Measurements from ENCODE around the gene CCDC88C.

Gene CCDC88C

DNA sequence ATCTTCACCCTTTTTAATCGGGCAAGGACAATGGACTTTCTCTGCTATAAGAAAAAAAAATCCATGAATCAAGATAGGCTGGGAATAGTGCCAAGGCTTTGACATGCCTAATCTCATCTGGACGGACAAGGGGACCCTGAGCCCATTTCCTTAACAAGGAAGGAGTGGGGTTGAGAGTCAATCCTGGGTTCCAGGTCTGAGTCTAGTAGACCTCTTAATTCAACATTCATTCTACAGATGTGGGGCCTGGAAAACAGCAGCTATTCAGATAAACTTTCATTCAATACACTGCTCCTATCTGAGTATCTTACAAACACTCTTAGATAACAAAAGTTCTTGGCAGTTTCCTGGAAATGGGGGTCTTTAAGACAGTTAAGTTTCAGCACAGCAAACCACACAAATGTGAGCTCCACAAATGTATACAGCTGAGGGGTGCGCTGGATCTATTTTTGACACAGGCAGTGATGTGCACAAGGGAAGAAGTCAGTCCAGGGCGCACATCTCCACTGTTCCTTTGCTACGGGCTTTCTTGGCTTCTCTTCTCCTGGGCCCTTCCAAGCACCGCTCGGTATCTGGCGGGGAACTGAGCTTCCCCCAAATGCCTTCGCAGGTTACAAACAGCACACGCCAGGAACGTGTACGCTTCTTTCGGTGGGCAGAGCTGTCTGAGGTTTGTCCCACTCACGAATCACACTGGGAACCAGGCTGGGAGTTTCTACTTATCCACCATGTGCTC lies 90.9 kb downstream of the CCDC88C start:
- DNase-seq: no peak

DNA sequence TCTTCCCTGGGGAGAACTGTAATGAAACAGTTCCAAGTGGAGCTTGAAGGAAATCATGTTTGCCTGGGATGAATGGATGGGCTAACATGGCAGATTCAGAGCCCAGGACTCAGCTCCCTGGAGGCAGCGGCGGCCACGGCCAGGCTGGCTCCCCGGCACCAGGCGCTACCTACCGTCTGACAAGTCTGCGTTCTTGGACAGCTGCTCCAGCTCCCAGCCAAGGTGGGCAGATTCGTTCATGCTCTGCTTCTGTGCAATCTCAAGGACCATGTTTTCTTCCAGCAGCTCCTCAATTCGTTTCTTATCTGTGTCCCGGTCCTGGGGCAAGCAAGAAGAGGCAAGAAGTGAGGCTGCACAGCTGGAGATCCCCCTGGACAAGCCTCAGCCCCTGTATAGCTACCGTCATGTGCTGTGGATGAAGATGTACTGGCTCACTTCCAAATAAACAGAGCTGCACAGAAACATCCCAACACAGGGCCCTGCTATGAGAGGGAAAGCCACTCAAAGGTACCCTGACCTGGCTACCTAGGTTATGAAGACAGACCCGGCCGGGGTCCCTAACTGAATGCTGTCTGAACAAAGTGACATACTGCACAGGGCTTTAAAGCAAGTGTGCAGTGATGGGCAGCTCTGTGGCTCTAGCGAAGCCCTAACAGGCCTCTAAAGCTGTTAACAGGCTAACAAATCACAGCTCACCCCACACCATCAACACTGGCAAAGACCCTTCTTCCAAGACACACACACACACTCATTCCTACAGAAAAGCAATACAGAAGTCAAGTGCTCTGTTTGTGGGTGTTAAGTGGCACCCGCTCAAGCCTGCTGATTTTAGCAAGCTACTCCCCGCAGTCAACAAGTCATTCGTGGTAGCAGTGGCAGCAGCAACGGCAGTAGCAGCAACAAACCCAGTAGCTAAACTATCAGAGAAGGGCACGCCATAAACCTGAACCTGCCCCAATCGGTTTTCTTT lies 92.7 kb downstream of the CCDC88C start:
- no peak for DNase-seq

DNA sequence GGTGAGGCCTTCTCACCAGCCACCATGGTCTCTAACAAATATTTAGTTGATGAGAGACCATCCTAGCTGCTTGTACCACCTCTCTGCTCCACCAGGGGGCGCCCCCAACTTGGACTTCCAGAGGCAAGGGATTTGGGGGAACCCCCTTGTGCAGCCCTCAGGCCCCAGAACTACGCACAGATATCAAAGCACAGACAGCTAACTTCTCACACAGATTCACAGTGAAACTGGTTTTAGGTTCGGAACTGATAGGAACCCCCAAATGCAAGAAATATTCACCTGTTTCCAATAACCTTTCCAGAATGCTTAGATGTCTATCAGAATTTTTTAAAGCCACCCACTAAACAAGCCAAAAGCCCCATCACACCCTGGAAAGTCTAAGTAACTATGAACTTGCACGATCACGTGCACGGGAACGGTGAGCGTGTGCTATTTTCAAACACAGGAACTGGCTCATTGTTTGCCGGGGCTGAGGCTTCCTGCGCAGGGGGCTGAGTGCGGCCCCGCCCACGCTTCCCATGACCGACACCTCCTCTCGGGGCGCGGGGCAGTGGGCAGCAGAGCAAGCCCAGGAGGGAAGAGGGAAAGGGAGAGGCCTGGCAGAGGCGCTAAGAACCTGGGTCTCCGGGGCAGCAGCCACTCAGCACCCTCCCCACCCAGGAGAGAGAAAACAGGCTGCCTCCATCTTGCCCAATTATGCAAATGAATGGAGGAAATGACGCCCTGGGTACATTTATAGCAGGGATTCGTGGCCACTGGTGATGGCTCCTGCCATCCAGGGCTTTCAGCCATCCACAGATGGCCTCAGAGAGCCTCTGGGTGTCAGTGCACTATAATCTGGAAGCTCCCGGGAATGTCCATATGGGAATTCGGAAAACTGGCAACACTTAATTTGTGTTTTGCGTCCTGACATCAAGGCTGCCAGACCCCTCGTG lies 93.7 kb downstream of the CCDC88C start:
- peak; percentile 87 for DNase-seq

DNA sequence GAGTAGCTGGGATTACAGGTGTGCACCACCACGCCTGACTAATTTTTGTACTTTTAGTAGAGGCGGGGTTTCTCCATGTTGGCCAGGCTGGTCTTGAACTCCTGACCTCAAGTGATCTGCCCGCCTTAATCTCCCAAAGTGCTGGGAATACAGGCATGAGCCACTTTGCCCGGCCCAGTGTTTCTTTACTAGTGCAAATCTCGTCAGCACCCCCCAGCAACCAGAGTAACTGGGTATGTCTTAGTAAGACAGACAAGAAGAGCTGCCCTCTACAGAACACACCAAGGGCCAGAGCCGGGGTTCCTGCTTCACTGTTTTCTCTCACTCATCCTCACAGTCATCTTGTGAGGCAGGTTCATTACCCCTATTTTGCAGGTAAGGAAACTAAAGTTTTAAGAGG lies 94.6 kb downstream of the CCDC88C start:
- DNase-seq: no peak

DNA sequence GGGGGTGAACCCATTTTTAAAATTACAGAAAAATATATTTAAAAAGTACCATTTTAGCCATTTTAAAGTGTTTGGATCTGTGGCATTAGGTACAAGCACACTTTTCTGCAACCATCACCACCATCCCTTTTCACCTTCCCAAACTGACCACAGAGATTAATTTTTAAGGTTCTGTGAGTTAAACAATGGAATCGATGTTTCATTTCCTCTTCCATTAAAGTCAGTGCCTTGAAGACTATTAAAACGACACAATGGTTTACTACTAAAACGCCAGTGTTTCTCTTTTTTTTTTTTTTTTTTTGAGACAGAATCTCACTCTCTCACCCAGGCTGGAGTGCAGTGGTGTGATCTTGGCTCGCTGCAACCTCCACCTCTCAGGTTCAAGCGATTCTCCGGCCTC lies 95.0 kb downstream of the CCDC88C start:
- DNase-seq: no peak

DNA sequence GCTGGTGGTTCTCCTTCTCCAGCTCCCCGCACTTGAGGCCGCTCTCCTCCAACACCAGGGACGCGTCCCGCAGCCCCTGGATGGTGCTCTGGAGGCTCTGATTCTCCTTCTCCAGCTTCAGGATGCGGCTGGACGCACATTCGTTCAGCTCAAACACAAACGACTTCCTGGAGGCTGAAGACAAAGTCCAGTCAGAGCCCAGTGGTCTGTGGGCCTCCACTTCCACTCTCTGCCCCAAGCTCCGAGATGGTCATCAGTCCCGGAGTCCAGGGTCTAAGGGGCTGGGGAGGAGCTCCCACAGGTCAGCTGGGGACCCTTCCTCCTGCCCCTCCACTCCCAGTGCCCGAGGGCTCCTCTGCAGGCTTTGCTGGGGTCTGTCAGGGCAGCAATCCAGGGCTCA lies 96.5 kb downstream of the CCDC88C start:
- DNase-seq: no peak

DNA sequence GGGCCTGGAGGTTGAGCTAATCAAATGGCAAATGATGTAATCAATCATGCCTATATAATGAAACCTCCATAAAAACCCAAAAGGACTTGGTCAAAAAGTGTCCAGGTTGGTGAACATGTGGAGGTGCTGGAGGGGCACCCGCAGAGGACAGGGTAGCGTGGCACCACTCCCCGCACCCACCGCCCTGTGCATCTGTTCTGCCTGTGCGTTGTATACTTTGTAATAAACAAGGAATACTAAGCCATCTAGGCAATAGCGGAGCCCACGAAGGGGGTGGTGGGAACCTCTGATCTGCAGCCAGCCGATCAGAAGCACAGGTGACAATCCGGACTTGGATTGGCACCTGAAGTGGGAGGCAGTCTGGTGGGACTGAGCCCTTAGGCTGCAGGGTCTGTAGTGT lies 97.4 kb downstream of the CCDC88C start:
- no peak for DNase-seq

DNA sequence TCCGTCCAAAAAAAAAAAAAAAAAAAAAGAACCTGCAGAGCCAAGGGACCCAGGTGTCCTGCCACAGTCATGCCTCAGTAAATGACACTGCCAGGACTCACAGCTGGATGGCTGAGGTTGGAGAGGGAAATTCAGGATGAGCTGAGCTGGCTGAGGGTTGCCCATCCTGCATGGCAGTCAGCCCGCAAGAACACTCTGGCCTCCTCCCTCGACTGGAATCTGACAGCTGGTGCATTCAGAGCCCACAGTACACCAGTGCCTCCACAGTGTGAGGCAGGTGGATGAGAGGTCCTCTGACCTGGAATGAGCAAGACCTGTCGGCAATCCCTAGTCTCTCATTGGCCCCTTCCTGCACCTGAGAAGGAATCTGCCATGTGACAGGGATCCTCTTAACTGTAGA lies 98.7 kb downstream of the CCDC88C start:
- DNase-seq: no peak

DNA sequence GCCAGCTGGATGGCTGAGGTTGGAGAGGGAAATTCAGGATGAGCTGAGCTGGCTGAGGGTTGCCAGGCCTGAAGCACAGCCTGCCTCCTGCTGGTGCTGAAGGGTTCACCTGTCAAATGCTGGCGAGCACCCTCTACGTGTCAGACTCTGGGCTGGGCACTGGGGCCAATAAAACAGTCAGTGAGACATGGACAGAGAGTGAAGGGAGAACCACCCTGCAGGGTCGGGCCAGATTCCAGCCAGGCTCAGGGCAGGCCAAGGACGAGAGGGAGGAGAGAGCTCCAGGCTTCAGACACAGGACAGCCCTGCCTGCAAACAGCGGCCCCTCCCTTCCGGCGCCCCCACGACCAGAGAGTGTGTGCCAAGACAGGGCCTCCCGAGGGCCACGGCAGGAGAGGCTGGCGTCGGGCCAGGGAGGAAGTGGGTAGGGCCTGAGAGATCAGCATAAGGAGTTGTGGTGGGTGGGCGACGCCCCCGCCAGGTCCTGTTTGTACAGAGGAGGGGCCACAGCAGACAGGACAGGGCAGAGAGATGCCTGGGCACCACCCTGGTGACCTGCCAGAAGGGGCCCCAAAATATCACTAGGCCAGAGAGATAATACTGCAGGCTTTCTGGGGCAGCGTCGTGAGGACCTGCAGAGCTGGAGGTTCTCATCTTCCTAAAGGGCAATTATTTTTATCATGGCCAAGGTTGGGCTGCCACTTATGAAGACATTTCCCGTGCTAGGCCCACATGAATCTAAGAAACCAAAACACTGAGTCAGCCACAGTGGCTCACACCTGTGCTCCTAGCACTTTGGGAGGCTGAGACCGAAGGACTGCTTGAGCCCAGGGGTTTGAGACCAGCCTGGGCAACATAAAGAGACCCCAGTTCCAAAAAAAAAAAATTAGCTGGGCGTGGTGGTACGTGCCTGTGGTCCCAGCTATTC lies 100.0 kb downstream of the CCDC88C start:
- DNase-seq: peak; percentile 65

DNA sequence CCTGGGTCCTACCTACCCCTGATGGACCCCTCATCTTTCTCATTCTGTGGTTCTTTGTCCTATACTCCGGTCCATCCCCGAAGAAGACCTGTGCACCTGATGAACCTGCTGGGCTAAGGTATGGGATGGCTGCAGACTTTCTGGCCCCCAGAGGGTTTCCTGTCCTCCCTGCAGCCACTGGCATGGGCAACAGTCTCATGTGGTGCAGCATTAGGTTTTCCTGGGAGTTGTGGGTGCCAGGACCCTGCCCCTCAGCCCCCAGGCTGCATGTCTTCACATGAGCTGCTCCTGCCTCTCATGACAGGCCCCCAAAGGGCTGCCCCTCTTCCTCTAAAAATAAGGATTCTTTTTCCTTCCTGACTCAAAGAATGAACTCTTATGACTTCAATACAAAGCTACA lies 100.9 kb downstream of the CCDC88C start:
- no peak for DNase-seq

DNA sequence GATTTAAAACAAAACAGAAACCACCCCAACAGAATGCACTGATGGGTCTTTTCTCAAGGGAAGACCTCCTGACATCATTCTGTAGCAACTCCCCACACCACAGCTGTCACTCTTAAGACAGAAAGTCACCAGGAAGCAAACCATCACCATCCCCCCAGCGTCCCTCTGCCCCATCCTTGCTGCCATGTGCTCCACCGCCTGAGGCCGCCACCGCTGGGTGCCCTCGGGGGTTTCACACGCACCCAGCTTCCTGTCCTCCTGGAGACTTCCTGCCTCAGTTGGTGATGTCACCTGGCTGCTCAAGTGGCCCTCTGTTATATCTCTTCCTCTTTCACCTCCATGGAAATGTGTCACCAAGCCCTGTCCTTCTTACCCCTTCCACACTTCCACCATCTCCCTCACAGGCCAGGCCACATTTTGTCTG lies 101.8 kb downstream of the CCDC88C start:
- DNase-seq: no peak

DNA sequence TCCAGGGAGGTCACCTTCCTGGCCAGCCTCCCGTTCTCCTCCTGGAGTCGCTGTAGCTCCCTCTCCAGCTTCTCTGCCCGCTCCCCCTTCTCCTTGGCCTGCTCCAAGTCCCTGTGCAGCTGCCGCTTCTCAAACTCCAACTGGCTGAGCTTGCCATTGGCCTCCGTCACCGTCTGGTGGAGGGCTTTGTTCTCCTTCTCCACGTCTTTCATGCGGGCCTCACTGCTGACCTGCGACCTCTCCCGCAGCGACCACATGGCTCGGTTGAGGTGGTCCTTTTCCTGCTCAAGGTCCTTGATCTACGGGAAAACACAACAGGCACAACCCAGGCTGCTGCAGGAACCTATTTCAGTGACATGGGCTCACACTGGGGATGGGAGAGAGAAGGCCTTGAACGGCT lies 103.8 kb downstream of the CCDC88C start:
- DNase-seq: no peak

DNA sequence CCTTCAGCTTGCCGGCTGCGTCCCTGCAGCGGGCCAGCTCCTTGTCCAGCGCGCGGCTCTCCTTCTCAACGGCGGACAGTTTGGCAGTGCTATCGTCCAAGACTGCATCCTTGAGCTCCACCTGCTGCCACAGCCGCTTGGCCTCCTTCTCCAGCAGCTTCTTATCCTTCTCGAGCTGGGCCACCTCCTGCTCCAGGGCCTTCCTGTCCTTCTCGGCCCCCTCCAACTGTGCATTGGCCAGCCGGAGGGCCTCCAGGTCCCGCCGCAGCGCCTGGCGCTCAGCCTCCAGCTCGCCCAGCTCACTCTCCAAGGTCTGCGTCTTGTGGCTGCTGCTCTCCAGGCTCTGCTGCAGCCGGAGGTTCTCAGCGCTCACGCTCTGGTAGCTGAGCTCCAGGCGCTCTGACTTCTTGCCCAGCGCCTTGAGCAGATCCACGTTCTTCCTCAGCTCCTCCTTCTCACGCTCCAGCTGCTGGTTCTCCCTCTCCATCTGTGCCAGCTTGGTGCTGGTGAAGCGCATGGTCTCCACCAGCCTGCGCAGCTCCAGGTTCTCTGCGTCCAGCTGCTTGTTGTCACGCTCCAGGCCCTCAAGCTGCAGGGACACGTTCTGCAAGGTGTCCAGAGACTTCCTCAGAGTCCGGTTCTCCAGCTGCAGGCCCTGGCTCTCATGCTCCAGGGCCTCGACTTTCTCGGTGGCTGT lies 104.3 kb downstream of the CCDC88C start:
- DNase-seq: no peak

DNA sequence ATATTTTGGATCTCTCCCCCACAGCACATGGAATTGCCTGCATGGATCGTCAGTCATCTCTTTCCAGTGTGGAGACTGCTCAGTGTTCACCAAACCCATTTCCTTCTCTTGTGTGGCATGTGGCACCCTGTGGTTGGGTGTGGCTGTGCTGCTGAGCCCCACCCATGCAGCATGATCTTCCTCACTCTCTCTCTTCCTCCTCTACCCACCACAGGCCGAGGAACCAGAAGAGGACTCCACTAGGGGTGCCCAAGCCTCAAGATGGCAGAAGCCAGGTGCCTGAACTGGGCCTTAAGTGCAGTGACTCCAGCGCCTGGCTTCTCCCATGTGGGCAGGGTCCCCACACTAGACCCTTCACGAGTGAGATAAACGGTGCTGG lies 106.3 kb downstream of the CCDC88C start:
- no peak for DNase-seq

DNA sequence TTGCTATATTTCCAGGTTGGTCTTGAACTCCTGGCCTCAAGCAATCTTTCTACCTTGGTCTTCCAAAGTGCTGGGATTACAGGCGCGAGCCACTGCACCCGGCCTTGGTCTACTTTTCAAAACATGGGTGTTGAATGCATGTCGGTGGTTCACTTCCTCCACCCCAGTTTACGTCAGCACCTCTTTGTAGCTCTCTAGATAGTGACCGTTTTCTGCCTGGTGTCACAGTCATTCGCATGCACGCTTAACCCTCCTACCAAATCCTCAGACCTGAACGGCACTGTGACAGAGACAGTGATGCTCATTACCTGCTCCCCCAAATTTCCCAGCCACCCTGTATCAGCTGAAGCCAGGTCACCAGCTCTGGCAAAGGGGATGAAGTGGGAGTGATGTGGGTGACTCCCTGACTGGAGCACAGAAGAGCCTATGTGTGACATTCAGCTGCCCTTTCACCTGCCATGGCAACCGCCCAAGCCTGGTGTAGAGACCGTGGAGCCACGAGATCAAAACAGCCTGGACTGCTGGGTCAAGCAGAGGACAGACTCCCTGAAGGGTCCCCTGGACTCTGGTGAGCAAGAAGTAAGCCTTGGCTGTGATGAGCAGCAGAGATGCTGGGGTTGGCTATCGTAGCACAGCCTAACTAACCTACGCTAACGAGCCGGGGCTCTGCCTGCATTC lies 106.9 kb downstream of the CCDC88C start:
- DNase-seq: no peak

DNA sequence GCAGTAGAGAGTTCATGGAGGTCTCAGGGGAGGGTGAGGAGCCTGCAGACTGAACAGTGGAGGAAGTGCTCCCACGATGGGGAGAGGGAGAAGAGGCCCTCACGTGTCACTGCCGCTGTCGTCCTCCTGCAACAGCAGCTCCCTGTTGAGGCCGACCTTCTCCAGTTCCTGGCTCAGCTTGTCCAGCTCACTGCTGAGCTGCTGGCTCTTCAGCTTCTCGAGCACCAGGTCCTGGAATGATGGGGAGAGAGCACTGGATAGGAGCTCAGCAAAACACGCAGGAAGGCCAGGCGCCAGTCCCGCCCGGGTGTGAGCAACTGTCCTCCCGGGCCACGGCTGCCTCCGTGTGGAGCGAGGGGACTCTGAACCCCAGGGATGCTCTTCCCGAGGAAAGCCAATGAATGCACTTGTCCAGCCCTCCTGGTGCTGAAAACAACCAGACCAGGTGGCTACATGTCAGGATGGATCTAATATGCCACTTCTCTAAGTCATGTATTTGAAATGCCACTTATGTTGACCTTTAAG lies 107.8 kb downstream of the CCDC88C start:
- no peak for DNase-seq

DNA sequence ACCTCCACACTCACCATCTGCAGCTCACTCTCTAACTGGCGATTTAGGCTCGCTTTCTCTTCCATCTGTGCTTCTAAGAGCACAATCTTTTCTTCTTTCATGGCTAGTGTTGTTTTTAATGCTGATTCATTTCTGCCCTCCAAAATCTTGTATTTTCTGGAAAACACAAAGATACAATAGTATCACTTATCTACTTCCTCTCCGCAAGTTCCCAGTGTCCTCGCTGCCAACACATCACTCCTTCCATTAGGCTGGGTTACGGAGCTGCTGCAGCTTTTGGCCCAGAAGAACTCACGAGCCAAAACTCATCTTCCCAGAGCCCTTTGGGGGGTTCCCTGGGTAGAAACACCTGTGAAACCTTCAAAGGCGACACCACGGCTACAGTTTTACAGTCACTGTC lies 109.3 kb downstream of the CCDC88C start:
- no peak for DNase-seq

DNA sequence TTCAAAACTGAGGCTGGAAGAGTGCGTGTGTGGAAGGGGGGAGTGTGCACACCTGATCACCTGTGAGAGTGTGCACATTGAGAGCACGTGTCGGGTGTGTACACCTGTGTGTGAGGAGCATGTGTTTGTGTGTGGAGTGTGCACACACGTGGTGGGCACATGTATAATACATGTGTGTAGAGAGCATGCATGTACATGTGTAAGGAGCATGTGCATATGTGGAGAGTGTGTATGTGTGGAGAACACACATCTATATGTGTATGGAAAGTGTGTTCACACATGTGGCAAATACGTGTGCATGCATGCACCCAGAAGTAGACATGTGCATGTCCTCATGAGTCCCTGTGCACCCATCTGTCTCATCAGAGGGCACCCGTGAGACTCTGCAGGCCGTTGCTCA lies 110.0 kb downstream of the CCDC88C start:
- no peak for DNase-seq

DNA sequence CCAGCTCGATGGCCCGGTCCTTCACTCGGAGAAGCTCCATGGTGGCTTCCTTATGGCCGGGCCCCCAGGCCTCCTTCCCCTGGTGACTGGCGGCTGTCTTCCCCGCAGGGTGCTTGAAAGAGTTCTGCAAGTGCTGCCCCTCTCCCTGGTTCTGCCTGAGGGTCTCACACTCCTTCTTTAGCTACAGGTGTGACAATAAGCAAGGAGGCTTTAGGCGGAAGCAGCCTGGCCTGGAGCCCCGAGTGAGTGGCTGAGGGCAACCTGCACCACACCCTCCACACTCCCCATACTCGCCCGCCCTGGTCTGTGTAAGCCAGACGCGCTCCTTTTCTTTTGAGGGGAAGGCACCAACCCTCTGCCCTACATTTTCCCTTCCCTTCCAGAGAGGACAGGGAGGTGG lies 110.6 kb downstream of the CCDC88C start:
- DNase-seq: no peak

DNA sequence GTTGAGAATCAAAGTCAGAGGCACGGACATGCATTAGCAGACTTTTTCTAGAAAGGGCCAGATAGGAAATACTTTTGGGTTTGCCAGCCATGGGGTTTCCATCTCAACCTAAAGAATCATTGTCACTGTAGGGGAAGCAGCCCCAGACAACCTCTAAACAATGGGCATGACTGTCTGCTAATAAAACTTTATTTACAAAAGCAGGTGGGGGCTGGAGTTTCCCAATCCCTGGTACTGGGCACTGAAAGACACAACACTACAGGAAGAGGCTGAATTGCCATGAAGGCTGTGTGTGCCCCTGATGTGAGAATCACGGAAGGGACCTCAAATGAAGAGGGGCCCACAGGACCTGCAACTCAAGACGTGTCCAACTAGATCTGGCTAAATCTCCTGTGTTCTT lies 111.1 kb downstream of the CCDC88C start:
- DNase-seq: no peak
